Mesothelial cell of epicardium (in vitro differentiated cells): Measurements from ENCODE around the gene TOMM70. TPM values are rescaled to one million over a fixed set of nuclear protein-coding genes. Genes with fewer than 3 reads are reported as not detected.
A peak's percentile ranks its signal among the peaks of the same experiment; 100 is the strongest.

Source experiments
- DNase-seq, 2 experiments: peaks; one replicate each; pipeline ENCODE4 v3.0.0; 2021; ENCODE audit warnings: low spot score in 2 of 2; ENCODE audit not compliant: unreplicated experiment in 2 of 2
- H3K27ac Mint-ChIP-seq: 2 replicates; pipeline ENCODE4 v1.8.0; 2021; ENCODE audit warnings: mixed read lengths
- H3K27me3 Mint-ChIP-seq: 2 replicates; pipeline ENCODE4 v1.8.0; 2021; ENCODE audit warnings: low read depth, mixed read lengths
- H3K36me3 Mint-ChIP-seq: 2 replicates; pipeline ENCODE4 v1.8.0; 2021; ENCODE audit warnings: mixed read lengths
- H3K4me1 Mint-ChIP-seq: 2 replicates; pipeline ENCODE4 v1.8.0; 2021; ENCODE audit warnings: mixed read lengths
- H3K4me3 Mint-ChIP-seq: 2 replicates; pipeline ENCODE4 v1.8.0; 2021; ENCODE audit warnings: mild to moderate bottlenecking, moderate library complexity, mixed read lengths
- H3K9me3 Mint-ChIP-seq: 2 replicates; pipeline ENCODE4 v1.8.0; 2021; ENCODE audit warnings: mixed read lengths
- total RNA-seq: library from RNA; stranded (reverse); gene quantifications from 3 replicates; pipeline ENCODE4 v1.2.1, GENCODE V29; 2021
- TF ChIP-seq, protein P1 (sequence below): fragments of 200-600 bp; sonication (generic); IDR thresholded peaks from one replicate; pipeline ENCODE4 v1.5.0; 2021; ENCODE audit warnings: antibody characterized with exemption; ENCODE audit not compliant: unreplicated experiment

TOMM70 gene
- total RNA-seq, 1 donor from 2014 or later: 37.3 TPM

DNA sequence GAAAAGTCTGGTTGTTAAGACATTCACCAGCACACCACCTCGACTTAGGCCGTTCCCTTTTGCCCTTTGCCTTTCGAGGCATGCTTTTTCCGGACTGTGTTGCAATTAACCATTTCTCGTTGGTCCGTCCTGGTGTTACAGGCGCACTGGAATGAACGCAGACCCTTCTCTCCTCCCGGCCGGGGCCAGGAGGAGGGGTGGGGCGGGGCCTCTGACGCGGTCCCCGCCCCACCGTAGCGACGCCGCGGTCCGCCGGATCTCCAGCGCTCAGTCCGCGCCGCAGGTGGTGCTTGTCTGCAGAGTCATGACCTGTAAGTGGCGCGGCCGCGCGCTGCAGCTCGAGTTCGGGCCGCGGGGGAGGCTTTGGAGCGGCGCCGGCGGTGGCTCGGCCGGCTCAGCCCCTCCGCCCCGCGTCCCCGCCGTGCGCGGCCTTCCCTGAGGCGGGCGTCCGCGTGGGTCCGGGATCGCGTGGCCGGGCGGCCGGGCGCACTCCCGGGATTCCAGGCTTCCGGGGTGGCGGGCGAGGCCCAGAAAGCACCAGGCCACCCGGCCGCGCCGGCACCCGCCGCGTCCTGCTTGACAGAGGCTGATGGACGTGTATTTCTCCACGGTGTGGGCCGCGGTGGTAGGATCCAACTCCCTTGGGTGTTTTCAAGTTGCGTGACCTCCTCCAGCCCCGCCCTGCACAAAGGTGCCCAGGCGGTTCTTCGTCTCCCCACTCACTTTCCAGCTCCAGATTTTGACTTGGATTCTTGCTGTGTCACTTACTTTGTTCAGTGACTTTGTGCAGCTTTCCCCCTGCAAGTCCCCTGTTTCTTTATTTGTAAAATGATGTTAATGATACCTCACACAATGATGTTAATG is 66.2 kb downstream of the TOMM70 start, which contains the start of gene NIT2:
Gene NIT2 (plus strand): TSS at position 270 of the 864 bp plus-strand sequence. CDS start 35 bp downstream, at position 305.
- peak within 1 kb of the TSS; percentile 80 for H3K27ac Mint-ChIP-seq
- H3K36me3 Mint-ChIP-seq: peaks cover 4% of the 10 kb centered on the region
- H3K4me1 Mint-ChIP-seq: peaks cover 28% of the 10 kb centered on the region
- H3K4me3 Mint-ChIP-seq: peak within 1 kb of the TSS; percentile 87
- TF ChIP-seq, protein P1, sequence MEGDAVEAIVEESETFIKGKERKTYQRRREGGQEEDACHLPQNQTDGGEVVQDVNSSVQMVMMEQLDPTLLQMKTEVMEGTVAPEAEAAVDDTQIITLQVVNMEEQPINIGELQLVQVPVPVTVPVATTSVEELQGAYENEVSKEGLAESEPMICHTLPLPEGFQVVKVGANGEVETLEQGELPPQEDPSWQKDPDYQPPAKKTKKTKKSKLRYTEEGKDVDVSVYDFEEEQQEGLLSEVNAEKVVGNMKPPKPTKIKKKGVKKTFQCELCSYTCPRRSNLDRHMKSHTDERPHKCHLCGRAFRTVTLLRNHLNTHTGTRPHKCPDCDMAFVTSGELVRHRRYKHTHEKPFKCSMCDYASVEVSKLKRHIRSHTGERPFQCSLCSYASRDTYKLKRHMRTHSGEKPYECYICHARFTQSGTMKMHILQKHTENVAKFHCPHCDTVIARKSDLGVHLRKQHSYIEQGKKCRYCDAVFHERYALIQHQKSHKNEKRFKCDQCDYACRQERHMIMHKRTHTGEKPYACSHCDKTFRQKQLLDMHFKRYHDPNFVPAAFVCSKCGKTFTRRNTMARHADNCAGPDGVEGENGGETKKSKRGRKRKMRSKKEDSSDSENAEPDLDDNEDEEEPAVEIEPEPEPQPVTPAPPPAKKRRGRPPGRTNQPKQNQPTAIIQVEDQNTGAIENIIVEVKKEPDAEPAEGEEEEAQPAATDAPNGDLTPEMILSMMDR: no peak
- DNase-seq: peak; percentile 55 to 66
- no peaks in the 10 kb centered on the region for H3K27me3 Mint-ChIP-seq
- no peaks in the 10 kb centered on the region for H3K9me3 Mint-ChIP-seq

DNA sequence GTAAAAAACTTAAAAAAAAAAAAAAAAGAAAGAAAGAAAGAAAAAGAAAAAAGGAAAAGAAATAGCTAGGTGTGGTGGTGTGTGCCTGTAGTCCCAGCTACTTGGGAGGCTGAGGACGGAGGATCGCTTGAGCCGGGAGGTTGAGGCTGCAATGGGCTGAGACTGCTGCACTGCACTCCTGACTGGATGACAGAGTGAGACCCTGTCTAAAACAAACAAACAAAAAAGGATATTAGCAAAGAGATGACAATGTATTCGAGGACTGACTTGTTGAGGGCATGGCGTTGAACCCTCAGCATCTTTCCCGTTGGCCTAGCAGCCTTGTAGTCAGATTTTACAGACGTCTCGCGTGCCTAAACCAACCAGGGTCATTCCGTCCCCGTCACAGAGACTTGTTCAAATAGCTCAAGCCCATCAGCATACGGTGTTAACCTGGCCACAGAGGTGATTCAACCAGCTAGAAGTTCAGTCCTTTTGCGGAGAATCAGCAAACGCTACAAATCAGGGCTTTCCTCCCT is 66.9 kb downstream of the TOMM70 start:
- no peak for DNase-seq
- H3K4me3 Mint-ChIP-seq: peak overlapping the region; percentile 78
- no peaks in the 10 kb centered on the region for H3K27me3 Mint-ChIP-seq
- peaks cover 2% of the 10 kb centered on the region for H3K36me3 Mint-ChIP-seq
- TF ChIP-seq, protein P1: no peak
- peak overlapping the region; percentile 47 for H3K27ac Mint-ChIP-seq
- H3K9me3 Mint-ChIP-seq: no peaks in the 10 kb centered on the region
- H3K4me1 Mint-ChIP-seq: peaks cover 27% of the 10 kb centered on the region

DNA sequence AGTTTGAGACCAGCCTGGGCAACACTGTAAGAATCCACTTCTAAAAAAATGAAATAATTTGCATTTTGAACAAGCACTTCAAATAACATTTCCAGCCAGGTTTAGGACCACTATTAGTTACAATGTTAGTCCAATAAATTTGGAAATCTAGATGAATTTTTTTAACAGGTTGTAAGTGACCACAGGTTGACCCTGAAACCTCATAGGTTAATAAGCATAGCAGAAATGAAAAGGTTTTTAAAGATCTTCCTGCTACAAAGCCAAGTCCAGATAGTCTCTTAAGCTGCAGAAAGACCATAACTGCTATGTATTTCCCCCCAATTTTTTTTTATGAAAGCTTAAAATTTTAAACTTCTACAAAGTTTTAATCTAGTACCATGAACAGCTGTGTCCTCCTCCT is 67.8 kb downstream of the TOMM70 start:
- TF ChIP-seq, protein P1: no peak
- Mint-ChIP-seq H3K9me3 (no peaks in the 10 kb centered on the region), H3K36me3 (peaks cover under 1% of the 10 kb centered on the region), H3K27ac (no peak overlapping the region), H3K27me3 (no peaks in the 10 kb centered on the region), H3K4me1 (peaks cover 22% of the 10 kb centered on the region), H3K4me3 (peak overlapping the region; percentile 39)
- DNase-seq: no peak

DNA sequence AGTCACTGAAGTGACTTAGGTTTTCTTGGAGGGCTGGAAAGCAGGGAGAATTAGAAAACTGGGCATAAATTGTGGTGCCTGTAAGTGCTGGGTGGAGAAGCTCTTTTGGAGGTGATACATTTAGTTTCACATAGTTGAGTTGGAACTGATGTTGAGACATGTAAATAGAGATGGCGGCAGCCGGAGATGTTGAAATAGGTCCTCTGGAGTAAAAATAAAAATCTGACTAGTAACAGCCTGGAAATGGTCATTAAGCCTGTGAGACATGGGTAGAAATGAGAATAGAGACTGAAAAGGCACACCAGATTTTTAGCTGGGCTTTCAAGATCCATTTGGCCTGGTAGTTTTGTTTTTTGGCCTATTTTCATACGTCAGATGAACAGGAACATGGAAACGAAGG is 69.2 kb downstream of the TOMM70 start:
- DNase-seq: no peak
- Mint-ChIP-seq H3K27ac (no peak overlapping the region), H3K36me3 (peaks cover 13% of the 10 kb centered on the region), H3K4me1 (peaks cover 19% of the 10 kb centered on the region), H3K4me3 (no peak overlapping the region), H3K9me3 (peaks cover 6% of the 10 kb centered on the region), H3K27me3 (no peaks in the 10 kb centered on the region)
- TF ChIP-seq, protein P1: no peak

DNA sequence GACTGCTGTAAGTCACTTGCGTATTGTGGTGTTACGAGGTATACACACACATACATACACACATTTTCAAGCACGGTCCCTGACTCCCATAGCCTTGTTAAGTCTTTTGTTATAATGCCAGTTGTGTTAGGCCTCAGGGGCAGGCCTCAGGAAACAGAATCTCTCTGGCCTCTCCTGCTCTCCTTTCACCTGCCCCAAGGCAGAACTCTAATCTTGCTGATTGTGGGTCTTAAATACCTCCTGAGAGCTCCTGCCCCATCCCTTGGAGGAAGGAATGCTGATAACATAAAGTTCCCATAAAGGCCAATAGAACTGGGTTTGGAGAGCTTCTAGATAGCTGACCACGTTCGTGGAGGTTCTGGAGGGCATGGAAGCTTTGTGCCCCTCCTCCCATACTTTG is 70.2 kb downstream of the TOMM70 start:
- H3K4me1 Mint-ChIP-seq: peaks cover 13% of the 10 kb centered on the region
- no peak overlapping the region for H3K27ac Mint-ChIP-seq
- peaks cover 15% of the 10 kb centered on the region for H3K36me3 Mint-ChIP-seq
- no peaks in the 10 kb centered on the region for H3K27me3 Mint-ChIP-seq
- H3K4me3 Mint-ChIP-seq: no peak overlapping the region
- DNase-seq: no peak
- TF ChIP-seq, protein P1: no peak
- H3K9me3 Mint-ChIP-seq: peaks cover 6% of the 10 kb centered on the region
